Endometrial microvascular endothelial cells (primary cell): Measurements from ENCODE around the gene DIABLO. TPM values are rescaled to one million over a fixed set of nuclear protein-coding genes. Genes with fewer than 3 reads are reported as not detected.
"Not testable (repeated sequence)": the region's sequence is repeated elsewhere in the genome, so short reads cannot be mapped to it uniquely, and the experiment has no call there.

Source experiments
- in situ Hi-C: cut with HindIII; loops from 2 replicates; pipeline ENCODE4 v1.10.0; 2017; ENCODE audit warnings: low sequenced_read_pairs, low pct_unique_long_range_greater_than_20kb; ENCODE audit errors: inconsistent ontology term
- total RNA-seq: library from RNA; depleted of rRNA; stranded (reverse); fragments of >200 nt; gene quantifications from one replicate; pipeline ENCODE4 v1.2.3, GENCODE V29; 2015; ENCODE audit errors: inconsistent ontology term

Gene DIABLO
- 71.0 TPM for total RNA-seq

DNA sequence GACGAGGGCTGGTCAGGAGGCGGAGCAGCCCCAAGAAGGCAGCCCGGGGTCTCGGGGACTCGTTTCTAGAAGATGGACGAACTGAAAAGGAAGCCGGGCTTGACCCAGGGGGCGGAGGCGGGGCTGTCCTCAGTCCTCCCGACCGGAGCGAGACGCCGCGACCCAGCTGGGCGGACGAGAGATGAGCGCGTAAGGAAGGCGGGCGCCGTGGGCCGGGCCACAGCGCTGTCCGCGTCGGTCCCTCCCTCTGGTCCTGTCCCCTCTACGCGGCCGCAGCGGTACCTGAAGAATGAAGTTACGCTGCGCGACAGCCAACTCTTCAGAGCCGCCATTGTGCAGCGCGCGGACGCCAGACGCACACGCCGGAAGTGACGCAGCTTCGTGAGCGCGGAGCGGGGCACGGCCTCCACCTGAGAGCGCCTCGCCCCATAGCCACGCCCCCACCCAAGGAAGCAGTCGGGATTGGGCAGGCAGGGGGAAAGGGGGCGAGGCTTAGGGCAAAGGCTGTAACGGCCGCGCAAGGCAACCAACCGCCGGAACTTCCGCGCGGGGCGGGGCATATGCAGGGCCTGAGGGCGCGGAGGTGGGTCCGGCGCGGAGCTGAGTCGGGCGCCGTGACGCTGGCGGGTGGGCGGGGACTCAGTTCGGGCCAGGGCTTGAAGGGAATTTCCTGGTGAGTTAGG is at the start of gene DIABLO:
Gene DIABLO (minus strand): TSS at position 370 of the 683 bp plus-strand sequence. CDS start 38 bp downstream, at position 332.
- in situ Hi-C loops: no loop called here

- in situ Hi-C loops: no loop called here
These were observed 49.6 kb upstream of the DIABLO start for GRCh38 chr12:122275459-122275858.

DNA sequence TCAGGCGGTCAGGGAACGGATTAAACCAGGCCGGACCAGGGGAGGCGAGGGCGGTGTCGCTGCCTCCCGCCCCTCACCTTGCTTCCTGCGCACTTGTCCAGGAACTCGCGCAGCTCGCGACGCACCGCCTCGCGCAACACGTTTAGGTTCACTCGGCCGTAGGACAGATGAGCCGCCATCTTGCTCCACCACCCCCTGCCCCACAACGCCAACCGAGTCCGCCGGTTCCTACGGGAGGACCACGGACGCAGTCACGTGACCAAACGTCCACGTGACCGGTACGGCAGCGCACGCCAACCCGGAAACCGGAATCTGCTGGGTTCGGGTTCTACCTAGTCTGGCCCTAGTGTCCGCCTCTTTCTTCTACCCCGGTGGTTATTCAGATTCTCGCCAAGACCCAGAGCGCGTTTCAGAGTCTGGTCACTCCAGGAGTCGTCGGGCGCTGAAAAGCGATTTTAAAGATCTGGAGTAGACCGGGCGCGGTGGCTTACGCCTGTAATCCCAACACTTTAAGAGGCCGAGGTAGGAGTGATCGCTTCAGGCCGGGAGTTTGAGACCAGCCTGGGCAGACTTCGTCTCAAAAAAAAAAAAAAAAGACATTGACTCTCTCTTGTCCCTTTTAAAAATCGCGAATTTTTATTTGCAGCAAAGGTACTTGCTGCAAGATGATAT is 40.5 kb upstream of the DIABLO start, which contains the start of gene VPS33A:
Gene VPS33A (minus strand): TSS at position 265 of the 672 bp plus-strand sequence. CDS start 86 bp downstream, at position 179.
- in situ Hi-C loops: no loop called here

DNA sequence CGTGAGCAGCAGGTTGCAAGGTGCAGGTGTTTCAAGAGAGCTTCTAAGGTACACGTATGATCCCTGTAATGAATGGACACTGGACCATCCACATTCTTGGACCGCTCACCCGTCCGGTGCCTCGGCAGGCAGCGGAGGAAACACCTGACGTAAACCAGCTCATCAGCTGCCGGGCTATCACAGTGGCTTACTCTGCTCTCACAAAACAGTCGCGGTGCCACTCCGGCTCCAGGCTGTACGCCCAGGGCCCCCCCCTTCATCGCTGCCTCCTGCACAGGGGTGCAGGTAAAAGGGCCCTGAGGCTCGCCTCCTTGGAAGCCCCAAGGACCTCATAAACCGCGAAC is 40.0 kb upstream of the DIABLO start:
- in situ Hi-C loops: no loop called here

DNA sequence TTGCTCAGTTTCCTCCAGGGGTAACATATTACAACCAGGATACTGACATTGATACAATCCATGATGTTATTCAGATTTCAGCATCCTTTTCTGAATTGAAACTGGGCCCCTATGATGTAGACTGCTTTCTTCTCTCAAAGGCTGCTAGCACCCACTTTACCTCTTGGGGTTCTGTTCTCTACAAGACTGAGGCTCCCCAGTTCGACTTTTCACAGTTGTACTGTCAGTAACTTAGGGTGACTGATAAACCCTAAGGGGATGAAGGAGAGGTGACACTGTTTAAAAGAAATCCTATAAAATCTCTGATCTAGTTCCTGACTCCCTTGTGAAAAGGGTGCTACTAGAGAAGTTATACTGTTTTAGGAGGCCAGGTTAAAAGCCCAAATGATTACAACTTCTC is 39.6 kb upstream of the DIABLO start:
- in situ Hi-C loops: no loop called here

GRCh38 chr12:122260735-122261134 is 34.9 kb upstream of the DIABLO start:
- in situ Hi-C loops: not testable (repeated sequence)

- in situ Hi-C loops: not testable (repeated sequence)
These were observed 33.1 kb upstream of the DIABLO start for GRCh38 chr12:122258939-122259338.

DNA sequence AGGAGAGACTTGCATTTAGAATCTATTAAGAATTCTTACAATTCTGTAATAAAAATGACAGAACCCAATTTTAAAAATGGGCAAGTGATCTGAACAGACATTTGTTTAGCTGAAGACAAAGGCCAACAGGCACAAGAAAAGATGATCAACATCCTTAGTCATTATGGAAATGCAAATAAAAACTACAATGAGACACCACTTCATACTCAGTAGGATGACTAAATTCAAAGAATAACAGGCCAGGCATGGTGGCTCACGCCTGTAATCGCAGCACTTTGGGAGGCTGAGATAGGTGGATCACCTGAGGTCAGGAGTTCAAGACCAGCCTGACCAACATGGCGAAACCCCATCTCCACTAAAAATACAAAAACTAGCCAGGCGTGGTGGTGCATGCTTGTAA is 32.6 kb upstream of the DIABLO start:
- in situ Hi-C loops: not testable (repeated sequence)

DNA sequence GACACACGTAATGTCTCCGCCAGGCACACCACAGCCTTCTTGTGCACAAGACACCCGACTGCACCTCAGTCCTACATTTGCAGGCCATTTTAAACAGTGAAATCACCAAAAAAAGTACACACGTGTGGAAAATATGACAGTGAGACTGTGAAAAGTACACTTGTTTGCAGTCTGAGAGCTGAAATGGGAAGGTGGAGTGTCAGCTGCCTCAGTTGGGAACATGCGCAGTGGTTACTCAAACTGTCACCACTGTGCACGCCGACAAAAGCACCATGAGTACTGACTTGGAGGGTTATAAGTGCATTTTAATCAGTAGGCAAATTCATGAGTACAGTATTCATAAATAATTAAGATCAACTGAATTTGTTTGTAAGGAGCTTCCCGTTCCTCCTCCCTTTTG is 24.7 kb upstream of the DIABLO start:
- in situ Hi-C loops: no loop called here

DNA sequence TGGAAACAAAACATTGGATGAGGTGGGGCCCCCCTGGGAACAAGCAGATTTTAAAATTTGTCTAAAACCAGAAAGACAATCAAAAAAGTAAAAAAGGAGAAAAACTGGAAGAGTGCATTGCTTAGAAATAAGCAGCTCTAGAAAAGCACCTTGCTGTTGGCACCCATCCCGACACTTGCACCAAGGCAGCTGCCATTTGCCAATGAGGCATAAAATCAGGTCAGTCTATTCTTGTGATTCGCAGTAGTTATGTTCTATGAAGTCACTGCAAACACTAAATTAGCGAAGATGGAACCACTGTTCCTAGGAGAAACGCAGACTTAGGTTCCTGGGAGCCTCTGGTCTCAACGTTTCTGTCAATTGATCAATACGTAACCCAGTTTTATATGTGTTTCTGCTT is 24.2 kb upstream of the DIABLO start:
- in situ Hi-C loops: no loop called here

GRCh38 chr12:122245553-122245952 is 19.7 kb upstream of the DIABLO start:
- in situ Hi-C loops: no loop called here

GRCh38 chr12:122244565-122245371 is 18.9 kb upstream of the DIABLO start:
- in situ Hi-C loops: no loop called here

DNA sequence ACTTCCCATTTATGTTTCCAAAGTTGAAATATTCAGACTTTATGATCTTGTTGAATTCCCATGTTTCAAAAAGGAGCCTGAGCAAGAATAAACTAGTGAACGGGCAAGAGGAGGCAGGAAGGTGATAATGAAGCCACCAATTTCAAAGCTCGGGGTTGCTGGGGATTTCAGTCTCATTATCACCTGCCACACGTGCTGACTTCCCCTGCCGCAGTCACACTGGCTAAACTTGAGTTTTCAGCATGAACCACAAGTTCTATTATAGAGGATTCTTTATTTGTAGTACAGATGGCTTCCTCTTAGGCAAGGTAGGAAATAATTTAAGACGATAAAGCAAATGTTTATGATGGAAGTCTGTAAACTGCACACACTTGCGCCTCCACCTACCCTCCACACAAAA is 18.1 kb upstream of the DIABLO start:
- in situ Hi-C loops: no loop called here

- in situ Hi-C loops: no loop called here
These were observed 13.0 kb upstream of the DIABLO start for GRCh38 chr12:122238861-122239260.

GRCh38 chr12:122235741-122236140 is 9.9 kb upstream of the DIABLO start:
- in situ Hi-C loops: no loop called here

DNA sequence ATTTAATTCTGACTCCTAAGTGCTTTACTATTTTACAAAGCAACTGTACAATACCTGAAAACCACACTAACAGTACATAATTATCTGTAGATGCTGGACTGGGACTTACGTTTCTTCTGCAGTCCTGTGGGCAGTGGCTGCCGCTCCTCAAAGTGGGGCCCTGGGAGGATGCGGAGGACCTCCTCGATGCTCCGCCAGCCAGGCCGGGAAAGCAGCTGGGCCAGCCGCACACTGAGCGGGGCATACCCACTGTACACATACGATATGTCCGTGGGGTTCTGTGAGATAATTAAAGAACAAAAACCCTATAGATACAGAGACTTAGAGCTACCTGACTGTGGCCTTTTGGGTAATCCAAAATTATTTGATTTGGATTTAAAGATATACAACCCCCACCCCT is 6.8 kb upstream of the DIABLO start:
- in situ Hi-C loops: no loop called here

- in situ Hi-C loops: no loop called here
These were observed 4.9 kb upstream of the DIABLO start for GRCh38 chr12:122230798-122231197.

DNA sequence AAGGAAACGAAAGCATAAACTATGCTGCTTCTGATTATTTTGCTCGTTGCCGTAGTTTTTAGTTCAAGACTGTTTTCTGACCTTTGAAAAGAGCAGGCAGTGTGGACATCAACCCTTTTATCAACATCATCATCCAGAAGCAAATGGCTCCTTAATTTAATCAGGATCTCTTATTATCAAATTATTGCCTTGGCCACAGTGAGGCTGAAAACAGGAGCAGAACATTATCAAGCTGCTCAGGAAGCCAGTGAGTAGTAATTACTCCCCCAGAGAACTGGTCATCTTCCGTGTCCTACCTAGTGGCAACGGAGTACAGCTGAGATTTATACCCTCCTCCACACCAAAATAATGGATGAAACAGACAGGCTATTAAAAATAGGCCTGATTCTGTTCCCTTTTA is 2.2 kb upstream of the DIABLO start:
- in situ Hi-C loops: no loop called here

GRCh38 chr12:122227341-122227740 is 1.5 kb upstream of the DIABLO start:
- in situ Hi-C loops: no loop called here
